IMR-90 (cell line): Measurements from ENCODE around the gene ASTL. TPM values are rescaled to one million over a fixed set of nuclear protein-coding genes. Genes with fewer than 3 reads are reported as not detected.

Experiments
- ATAC-seq: fragments of 200-7000 bp; cut with Tn5 transposase; 2 replicates; pipeline ENCODE4 v1.9.1; 2020; ENCODE audit warnings: low read depth, mild to moderate bottlenecking, moderate library complexity
- BruUV-seq: library from RNA; stranded (reverse); fragments of 400-500 nt; replicated peaks from 2 replicates; lab custom pipeline; 2021; lab: Mats Ljungman, UMichigan
- CTCF ChIA-PET: fragments of 300-600 bp; formaldehyde crosslinking; extraction: SDS; loops from one replicate; lab custom pipeline; 2021; ENCODE audit warnings: antibody characterized with exemption; lab: Yijun Ruan, JAX
- POLR2A ChIA-PET: fragments of 300-600 bp; sonication (Branson Sonifier 250); formaldehyde crosslinking; loops from one replicate; lab custom pipeline; 2022; ENCODE audit warnings: antibody characterized with exemption; ENCODE audit not compliant: unreplicated experiment; lab: Charles Lee
- DNase-seq: peaks from one replicate; pipeline ENCODE4 v3.0.0; 2013
- H2AFZ ChIP-seq: replicated peaks from 2 replicates; pipeline ENCODE3; 2013; ENCODE audit warnings: low read length, mild to moderate bottlenecking; ENCODE audit not compliant: poor library complexity
- H2AK5ac ChIP-seq: 2 replicates; pipeline ENCODE4 v1.6.1; 2013; ENCODE audit warnings: low read depth, low read length, inconsistent platforms
- H2AK9ac ChIP-seq: replicated peaks from 2 replicates; pipeline ENCODE3; 2013; ENCODE audit warnings: mild to moderate bottlenecking, low read depth, low read length, moderate library complexity; ENCODE audit not compliant: poor library complexity
- H2BK120ac ChIP-seq: 2 replicates; pipeline ENCODE4 v1.6.1; 2013; ENCODE audit warnings: low read depth, low read length, inconsistent platforms
- H2BK15ac ChIP-seq: 3 replicates; pipeline ENCODE4 v1.6.1; 2013; ENCODE audit warnings: low read depth, low read length, inconsistent platforms
- H2BK20ac ChIP-seq: 2 replicates; pipeline ENCODE4 v1.6.1; 2013; ENCODE audit warnings: low read depth, mild to moderate bottlenecking, inconsistent platforms, low read length, moderate library complexity
- H2BK5ac ChIP-seq: 2 replicates; pipeline ENCODE4 v1.6.1; 2013; ENCODE audit warnings: mild to moderate bottlenecking, low read depth, low read length, inconsistent platforms; ENCODE audit not compliant: poor library complexity, severe bottlenecking
- H3K14ac ChIP-seq: replicated peaks from 2 replicates; pipeline ENCODE4 v1.6.1; 2013; ENCODE audit warnings: low read depth, low read length, inconsistent platforms
- H3K18ac ChIP-seq: 2 replicates; pipeline ENCODE4 v1.6.1; 2013; ENCODE audit warnings: low read depth, low read length, control low read depth
- H3K23ac ChIP-seq: 2 replicates; pipeline ENCODE4 v1.6.1; 2013; ENCODE audit warnings: low read depth, low read length, inconsistent platforms
- H3K27ac ChIP-seq: 2 replicates; pipeline ENCODE4 v1.5.1; 2013; ENCODE audit warnings: mild to moderate bottlenecking, control low read depth, low read length; ENCODE audit not compliant: insufficient read depth
- H3K27me3 ChIP-seq: 2 replicates; pipeline ENCODE4 v1.6.1; 2013; ENCODE audit warnings: low read length; ENCODE audit not compliant: control insufficient read depth, insufficient read depth
- H3K36me3 ChIP-seq: 2 replicates; pipeline ENCODE4 v1.6.1; 2013; ENCODE audit warnings: low read length, mixed read lengths; ENCODE audit not compliant: control insufficient read depth, insufficient read depth
- H3K4ac ChIP-seq: 2 replicates; pipeline ENCODE4 v1.6.1; 2013; ENCODE audit warnings: low read depth, low read length, inconsistent platforms
- H3K4me1 ChIP-seq: 2 replicates; pipeline ENCODE4 v1.6.1; 2013; ENCODE audit warnings: low read length, mixed read lengths; ENCODE audit not compliant: control insufficient read depth, insufficient read depth
- H3K4me2 ChIP-seq: 2 replicates; pipeline ENCODE4 v1.6.1; 2013; ENCODE audit warnings: low read depth, mild to moderate bottlenecking, control low read depth, low read length, moderate library complexity
- H3K4me3 ChIP-seq: 2 replicates; pipeline ENCODE4 v1.5.1; 2013; ENCODE audit warnings: low read depth, mild to moderate bottlenecking, control low read depth, low read length, moderate library complexity; ENCODE audit not compliant: insufficient read depth
- H3K56ac ChIP-seq: 2 replicates; pipeline ENCODE4 v1.6.1; 2013; ENCODE audit warnings: low read length, inconsistent platforms; ENCODE audit not compliant: insufficient read depth; ENCODE audit errors: extremely low read depth
- H3K79me1 ChIP-seq, 2 experiments: 2 replicates each; pipeline ENCODE4 v1.6.1; 2013; ENCODE audit warnings: low read length in 2 of 2, inconsistent platforms in 1 of 2, low read depth in 1 of 2
- H3K9ac ChIP-seq: 2 replicates; pipeline ENCODE4 v1.6.1; 2013; ENCODE audit warnings: low read depth, low read length, control low read depth
- H3K9me1 ChIP-seq: 2 replicates; pipeline ENCODE4 v1.6.1; 2013; ENCODE audit warnings: low read length, inconsistent platforms; ENCODE audit not compliant: insufficient read depth
- H3K9me3 ChIP-seq: 2 replicates; pipeline ENCODE4 v1.6.1; 2013; ENCODE audit warnings: low read length; ENCODE audit not compliant: control insufficient read depth, insufficient read depth
- H4K20me1 ChIP-seq: 2 replicates; pipeline ENCODE4 v1.6.1; 2013; ENCODE audit warnings: low read length, inconsistent platforms; ENCODE audit not compliant: insufficient read depth
- H4K5ac ChIP-seq: 2 replicates; pipeline ENCODE4 v1.6.1; 2013; ENCODE audit warnings: mild to moderate bottlenecking, low read depth, low read length, control low read depth
- H4K8ac ChIP-seq, 2 experiments: 2 replicates each; pipeline ENCODE4 v1.6.1; 2013; ENCODE audit warnings: low read depth in 2 of 2, low read length in 2 of 2, control low read depth in 1 of 2, inconsistent platforms in 1 of 2
- H4K91ac ChIP-seq: 2 replicates; pipeline ENCODE4 v1.6.1; 2013; ENCODE audit warnings: low read depth, low read length, inconsistent platforms; ENCODE audit not compliant: insufficient read depth
- NFE2L2 ChIP-seq: fragments of 150-350 bp; IDR thresholded peaks from 2 replicates; pipeline ENCODE4 v1.6.1; 2016; ENCODE audit warnings: low read depth, mild to moderate bottlenecking, low read length
- WGBS, 2 experiments: methylation state at CpG; one replicate each; pipeline versions ENCODE4 v1.1.5 to v1.1.7; 2013; ENCODE audit warnings: missing lambda C conversion rate in 2 of 2; ENCODE audit not compliant: insufficient read length in 1 of 2; ENCODE audit errors: extremely low coverage in 2 of 2; 5-methylcytosine and 5-hydroxymethylcytosine counted together
- dilution Hi-C: fragments of 300-500 bp; cut with HindIII; formaldehyde crosslinking; loops from one replicate; pipeline ENCODE4 v1.14.3; 2018; ENCODE audit warnings: low sequenced_read_pairs; ENCODE audit not compliant: unreplicated experiment
- in situ Hi-C: fragments of 300-500 bp; cut with MboI; formaldehyde crosslinking; loops from 3 replicates; pipeline ENCODE4 v1.14.3; 2019; ENCODE audit warnings: low sequenced_read_pairs, inconsistent platforms, mixed read lengths
- intact Hi-C: fragments of 100-400 bp; cut with micrococcal nuclease; formaldehyde crosslinking; loops from 2 replicates; pipeline ENCODE4 v1.10.0; 2022
- polyA plus RNA-seq, 3 experiments: library from polyadenylated mRNA; depleted of rRNA; stranded (reverse); fragments of >200 nt; gene quantifications; 2 replicates each; pipeline ENCODE4 v1.2.3, GENCODE V29; 2012; ENCODE audit warnings: low replicate concordance in 1 of 3
- total RNA-seq: library from RNA; depleted of rRNA; stranded (reverse); fragments of >200 nt; gene quantifications from 2 replicates; pipeline ENCODE4 v1.2.3, GENCODE V29; 2012
- TF ChIP-seq, protein P1 (sequence below): fragments of 150-350 bp; IDR thresholded peaks from 2 replicates; pipeline ENCODE4 v1.6.1; 2017; ENCODE audit warnings: mild to moderate bottlenecking, antibody characterized with exemption, low read length, low read depth

The ASTL gene
- total and polyA plus RNA-seq, 2 of the 4 experiments (the other 2 are of a cell fraction), result not detected

DNA sequence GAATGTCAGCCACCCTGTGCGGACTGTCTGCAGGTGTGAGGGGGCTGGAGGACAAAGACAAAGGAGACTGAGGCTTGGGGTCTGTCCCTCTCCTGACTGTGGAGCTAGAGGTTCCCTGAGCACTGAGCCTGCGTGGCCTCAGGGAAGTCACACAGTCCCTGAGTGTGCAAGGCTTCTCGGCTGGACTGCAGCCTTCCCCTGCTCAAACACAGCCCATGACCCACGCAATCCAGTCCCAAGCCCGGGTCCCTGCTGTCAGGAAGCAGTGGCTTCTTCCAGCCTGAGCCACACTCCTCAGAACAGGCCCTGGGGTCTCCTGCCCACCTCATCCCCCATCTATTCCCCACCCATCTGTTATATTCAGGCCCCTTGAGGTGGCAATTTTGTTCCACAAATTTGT, 2.7 kb downstream of the ASTL start:
- Histone ChIP-seq H3K4me3 (no peak overlapping the region), H3K4me1 (no peaks in the 10 kb centered on the region), H3K27me3 (peaks cover 48% of the 10 kb centered on the region), H2BK20ac (no peak overlapping the region), H3K9ac (no peak overlapping the region), H2BK120ac (no peak overlapping the region), H3K4ac (no peak overlapping the region), H4K5ac (no peak overlapping the region), H3K9me3 (no peaks in the 10 kb centered on the region), H3K56ac (no peak overlapping the region), H3K27ac (no peak overlapping the region), H3K79me1 (no peaks in the 10 kb centered on the region), H3K36me3 (no peaks in the 10 kb centered on the region), H2AFZ (no peak overlapping the region), H2AK9ac (no peak overlapping the region), H3K18ac (no peak overlapping the region), H2BK5ac (no peak overlapping the region), H3K9me1 (no peaks in the 10 kb centered on the region), H2BK15ac (no peak overlapping the region), H3K4me2 (no peak overlapping the region), H4K20me1 (no peaks in the 10 kb centered on the region; the same call in 1 of the 2 replicates), H4K8ac (no peak overlapping the region), H3K23ac (no peak overlapping the region), H4K91ac (no peak overlapping the region), H2AK5ac (no peak overlapping the region), H3K14ac (no peak overlapping the region)
- in situ Hi-C loops, result loop anchor here (10.0 kb wide), 1 partner anchor 129 kb away; the partner anchor contains the start of genes CIAO1 and TMEM127
- BruUV-seq, result no TSS peak
- no peak for DNase-seq
- ChIA-PET CTCF (no interaction called here), POLR2A (no interaction called here)
- no peak for ATAC-seq
- dilution Hi-C loops, result no loop called here
- TF ChIP-seq, protein P1, sequence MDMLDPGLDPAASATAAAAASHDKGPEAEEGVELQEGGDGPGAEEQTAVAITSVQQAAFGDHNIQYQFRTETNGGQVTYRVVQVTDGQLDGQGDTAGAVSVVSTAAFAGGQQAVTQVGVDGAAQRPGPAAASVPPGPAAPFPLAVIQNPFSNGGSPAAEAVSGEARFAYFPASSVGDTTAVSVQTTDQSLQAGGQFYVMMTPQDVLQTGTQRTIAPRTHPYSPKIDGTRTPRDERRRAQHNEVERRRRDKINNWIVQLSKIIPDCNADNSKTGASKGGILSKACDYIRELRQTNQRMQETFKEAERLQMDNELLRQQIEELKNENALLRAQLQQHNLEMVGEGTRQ, result no peak
- TF ChIP-seq NFE2L2, result no peak
- intact Hi-C loops, result no loop called here
- WGBS, 2 experiments, result 69% methylated on average over 4 of the region's 5 CpGs; no CpG with 5 or more reads in 1 of the 2 experiments
